Gastroesophageal sphincter (tissue), 3 donors: ENCODE measurements around the gene MYO9A.

Experiments used
- EP300 ChIP-seq: sonication (generic); formaldehyde crosslinking; IDR thresholded peaks from one replicate; pipeline ENCODE4 v1.6.1; 2017; ENCODE audit warnings: antibody characterized with exemption, mild to moderate bottlenecking
- POLR2A ChIP-seq, 2 donors: fragments of 450-650 bp; IDR thresholded peaks; one replicate each; pipeline ENCODE4 v1.6.1; 2017; ENCODE audit warnings: antibody characterized with exemption in 2 of 2, mild to moderate bottlenecking in 2 of 2, moderate library complexity in 1 of 2
- POLR2AphosphoS5 ChIP-seq: sonication (generic); formaldehyde crosslinking; IDR thresholded peaks from one replicate; pipeline ENCODE4 v1.6.1; 2017; ENCODE audit warnings: antibody characterized with exemption
- TF ChIP-seq, protein P1 (sequence below), 4 experiments: fragments of 200-600 bp in 2 of 4; fragments of 450-650 bp in 2 of 4; sonication (generic) in 1 of 4; IDR thresholded peaks; one replicate each; pipeline ENCODE4 v1.5.1; 2017 to 2019; ENCODE audit warnings: antibody characterized with exemption in 4 of 4, mild to moderate bottlenecking in 2 of 4, moderate library complexity in 2 of 4

- TF ChIP-seq, protein P1, sequence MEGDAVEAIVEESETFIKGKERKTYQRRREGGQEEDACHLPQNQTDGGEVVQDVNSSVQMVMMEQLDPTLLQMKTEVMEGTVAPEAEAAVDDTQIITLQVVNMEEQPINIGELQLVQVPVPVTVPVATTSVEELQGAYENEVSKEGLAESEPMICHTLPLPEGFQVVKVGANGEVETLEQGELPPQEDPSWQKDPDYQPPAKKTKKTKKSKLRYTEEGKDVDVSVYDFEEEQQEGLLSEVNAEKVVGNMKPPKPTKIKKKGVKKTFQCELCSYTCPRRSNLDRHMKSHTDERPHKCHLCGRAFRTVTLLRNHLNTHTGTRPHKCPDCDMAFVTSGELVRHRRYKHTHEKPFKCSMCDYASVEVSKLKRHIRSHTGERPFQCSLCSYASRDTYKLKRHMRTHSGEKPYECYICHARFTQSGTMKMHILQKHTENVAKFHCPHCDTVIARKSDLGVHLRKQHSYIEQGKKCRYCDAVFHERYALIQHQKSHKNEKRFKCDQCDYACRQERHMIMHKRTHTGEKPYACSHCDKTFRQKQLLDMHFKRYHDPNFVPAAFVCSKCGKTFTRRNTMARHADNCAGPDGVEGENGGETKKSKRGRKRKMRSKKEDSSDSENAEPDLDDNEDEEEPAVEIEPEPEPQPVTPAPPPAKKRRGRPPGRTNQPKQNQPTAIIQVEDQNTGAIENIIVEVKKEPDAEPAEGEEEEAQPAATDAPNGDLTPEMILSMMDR (IDR thresholded peaks at IDR 0.05): no peak
- TF ChIP-seq POLR2AphosphoS5 (no peak), EP300 (no peak), POLR2A (IDR thresholded peaks at IDR 0.05) (no peak)
Measured at GRCh38 chr15:71785996-71786395, 332.0 kb downstream of the MYO9A start.
